AG09309 (cell line): Measurements from ENCODE around the gene KLHL17.
A peak's percentile ranks its signal among the peaks of the same experiment; 100 is the strongest.

Experiments
- DNase-seq: peaks from one replicate; pipeline ENCODE4 v3.0.0-alpha.2; 2010; ENCODE audit warnings: low read depth
- H3K4me3 ChIP-seq: 2 replicates; pipeline ENCODE4 v1.5.1; 2011; ENCODE audit warnings: mild to moderate bottlenecking, low read depth, low read length, moderate library complexity; ENCODE audit not compliant: control insufficient read depth
- TF ChIP-seq, protein P1 (sequence below): IDR thresholded peaks from 2 replicates; pipeline ENCODE4 v1.5.1; 2011; ENCODE audit warnings: mild to moderate bottlenecking, low read depth, low read length, inconsistent platforms; ENCODE audit not compliant: insufficient read depth, control insufficient read depth; ENCODE audit errors: missing control alignments

The KLHL17 gene

DNA sequence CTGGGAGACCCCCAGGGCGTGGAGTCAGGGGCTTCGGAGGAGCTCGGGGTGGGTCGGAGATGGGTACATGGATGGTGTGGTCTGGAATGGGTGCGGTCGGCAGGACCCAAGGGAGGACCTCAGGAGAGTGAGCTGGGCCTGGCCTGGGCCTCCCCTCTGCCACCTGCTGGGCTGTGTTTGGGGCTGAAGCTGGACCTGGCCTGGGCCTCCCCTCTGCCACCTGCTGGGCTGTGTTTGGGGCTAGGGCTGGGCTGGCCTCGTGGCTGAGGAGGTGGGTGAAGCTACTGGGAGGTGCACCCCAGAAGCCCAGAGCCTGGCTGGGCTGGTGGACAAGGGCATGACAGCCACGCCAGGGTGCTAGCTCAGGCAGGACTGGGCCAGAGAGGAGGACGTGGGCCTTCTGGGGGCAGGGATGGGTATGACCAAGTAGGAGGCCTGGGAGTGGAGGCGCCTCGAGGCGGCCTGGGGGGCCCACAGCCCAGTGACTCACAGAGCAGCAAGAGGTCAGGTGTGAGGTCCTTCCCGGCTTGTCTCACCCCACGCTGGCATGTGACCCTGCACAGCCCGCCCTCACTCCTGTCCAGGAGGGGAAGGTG lies 22.2 kb upstream of the KLHL17 start:
- TF ChIP-seq, protein P1, sequence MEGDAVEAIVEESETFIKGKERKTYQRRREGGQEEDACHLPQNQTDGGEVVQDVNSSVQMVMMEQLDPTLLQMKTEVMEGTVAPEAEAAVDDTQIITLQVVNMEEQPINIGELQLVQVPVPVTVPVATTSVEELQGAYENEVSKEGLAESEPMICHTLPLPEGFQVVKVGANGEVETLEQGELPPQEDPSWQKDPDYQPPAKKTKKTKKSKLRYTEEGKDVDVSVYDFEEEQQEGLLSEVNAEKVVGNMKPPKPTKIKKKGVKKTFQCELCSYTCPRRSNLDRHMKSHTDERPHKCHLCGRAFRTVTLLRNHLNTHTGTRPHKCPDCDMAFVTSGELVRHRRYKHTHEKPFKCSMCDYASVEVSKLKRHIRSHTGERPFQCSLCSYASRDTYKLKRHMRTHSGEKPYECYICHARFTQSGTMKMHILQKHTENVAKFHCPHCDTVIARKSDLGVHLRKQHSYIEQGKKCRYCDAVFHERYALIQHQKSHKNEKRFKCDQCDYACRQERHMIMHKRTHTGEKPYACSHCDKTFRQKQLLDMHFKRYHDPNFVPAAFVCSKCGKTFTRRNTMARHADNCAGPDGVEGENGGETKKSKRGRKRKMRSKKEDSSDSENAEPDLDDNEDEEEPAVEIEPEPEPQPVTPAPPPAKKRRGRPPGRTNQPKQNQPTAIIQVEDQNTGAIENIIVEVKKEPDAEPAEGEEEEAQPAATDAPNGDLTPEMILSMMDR: peak; percentile 65
- H3K4me3 ChIP-seq: no peak overlapping the region
- DNase-seq: no peak

DNA sequence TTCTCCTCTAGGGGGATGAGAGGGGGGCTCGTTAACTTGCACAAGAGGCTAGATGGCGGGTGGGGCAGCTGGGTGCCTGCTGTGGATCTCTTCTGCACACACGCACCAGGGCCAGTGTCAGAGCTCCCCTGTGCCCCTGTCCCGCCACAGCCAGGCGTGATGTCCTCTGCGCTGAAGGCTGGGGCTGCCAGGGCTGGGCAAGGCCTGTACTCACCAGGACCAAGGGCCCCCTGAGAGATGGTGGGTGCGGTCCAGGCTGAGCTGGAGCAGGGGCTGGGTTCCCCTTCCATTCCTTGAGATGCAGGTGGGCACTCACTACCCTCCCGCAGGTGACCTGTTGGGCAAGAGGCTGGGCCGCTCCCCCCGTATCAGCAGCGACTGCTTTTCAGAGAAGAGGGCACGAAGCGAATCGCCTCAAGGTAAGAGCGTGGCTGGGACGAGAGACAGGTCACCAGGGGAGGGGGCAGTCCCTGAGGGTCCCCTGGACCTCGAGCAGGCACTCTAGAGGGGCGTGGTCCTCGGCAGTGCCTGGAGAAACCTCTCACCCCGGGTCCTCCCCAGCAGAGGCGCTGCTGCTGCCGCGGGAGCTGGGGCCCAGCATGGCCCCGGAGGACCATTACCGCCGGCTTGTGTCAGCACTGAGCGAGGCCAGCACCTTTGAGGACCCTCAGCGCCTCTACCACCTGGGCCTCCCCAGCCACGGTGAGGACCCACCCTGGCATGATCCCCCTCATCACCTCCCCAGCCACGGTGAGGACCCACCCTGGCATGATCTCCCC lies 21.5 kb upstream of the KLHL17 start:
- TF ChIP-seq, protein P1: no peak
- H3K4me3 ChIP-seq: no peak overlapping the region
- no peak for DNase-seq

DNA sequence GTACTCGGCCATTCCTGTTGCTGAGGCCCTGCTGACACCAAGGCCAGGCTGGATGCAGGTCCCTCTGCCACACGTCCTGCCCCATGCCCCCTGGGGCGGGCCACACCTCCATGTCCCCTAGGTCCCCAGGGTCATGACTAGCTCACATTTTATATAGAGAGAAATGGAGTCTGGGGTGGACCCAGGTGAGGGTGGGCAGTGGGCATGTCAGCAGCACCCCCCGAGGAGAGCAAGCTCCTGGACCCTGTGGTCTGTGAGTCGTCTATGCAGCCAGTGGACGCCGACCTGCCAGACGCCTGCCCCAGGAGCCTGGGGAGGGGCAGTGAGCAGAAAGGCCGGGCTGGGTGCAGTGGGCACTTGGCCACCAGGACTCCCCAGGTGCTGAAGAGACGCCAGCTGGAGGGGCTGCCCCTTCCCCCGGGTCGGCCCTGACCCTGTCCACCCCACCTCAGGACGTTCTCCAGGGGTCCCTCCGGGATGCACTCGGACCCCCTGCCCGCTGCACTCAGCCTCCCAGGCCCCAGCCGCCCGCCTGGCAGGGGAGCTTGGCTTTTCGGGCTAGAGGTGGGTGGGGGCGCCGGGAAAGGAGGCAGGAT lies 20.8 kb upstream of the KLHL17 start:
- no peak overlapping the region for H3K4me3 ChIP-seq
- DNase-seq: no peak
- TF ChIP-seq, protein P1: no peak

DNA sequence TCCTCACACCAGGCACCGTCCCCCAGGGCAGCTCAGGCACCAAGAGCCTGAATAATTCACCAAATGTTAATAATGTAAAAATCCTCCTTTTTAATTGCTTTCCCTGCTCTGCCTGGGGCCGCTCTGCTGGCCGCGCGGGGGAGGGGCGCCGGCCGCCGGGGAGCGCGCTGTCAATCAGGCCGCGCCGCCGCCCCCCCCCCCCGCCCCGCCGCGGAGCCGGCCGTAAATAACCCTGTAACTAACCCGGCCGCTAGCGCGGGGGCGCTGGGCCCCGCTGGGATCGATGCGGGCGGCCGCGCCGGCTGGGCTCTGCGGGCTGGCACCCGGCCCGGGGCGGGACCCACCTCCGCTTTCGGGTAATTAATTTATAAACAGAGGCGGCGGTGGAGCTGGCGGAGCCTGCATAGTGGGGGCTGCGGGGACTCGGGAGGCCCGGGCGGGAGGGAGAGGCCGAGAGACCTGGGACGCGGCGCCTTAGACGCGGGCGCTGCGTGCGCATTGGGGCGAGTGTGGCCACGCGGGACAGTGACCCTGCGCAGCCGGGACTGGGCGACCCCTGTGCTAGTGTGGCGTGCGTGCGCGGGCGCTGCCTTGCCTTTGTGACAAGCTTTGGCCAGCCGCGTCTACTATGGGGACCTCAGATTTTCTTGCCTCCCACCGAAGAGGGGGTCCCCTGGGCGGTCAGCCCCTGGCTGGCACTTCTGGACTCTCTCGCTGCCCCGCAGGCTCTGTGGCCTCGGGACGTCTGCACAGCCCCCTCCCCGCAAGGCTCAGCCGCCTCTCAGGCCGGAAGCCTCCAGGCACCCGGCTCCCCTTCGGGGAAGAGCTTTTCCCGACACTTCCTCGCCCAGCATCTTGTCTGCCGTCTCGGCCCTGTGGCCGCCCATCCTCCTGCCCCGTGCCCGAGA lies 20.0 kb upstream of the KLHL17 start:
- peak overlapping the region; percentile 3 for H3K4me3 ChIP-seq
- DNase-seq: no peak
- TF ChIP-seq, protein P1: no peak

DNA sequence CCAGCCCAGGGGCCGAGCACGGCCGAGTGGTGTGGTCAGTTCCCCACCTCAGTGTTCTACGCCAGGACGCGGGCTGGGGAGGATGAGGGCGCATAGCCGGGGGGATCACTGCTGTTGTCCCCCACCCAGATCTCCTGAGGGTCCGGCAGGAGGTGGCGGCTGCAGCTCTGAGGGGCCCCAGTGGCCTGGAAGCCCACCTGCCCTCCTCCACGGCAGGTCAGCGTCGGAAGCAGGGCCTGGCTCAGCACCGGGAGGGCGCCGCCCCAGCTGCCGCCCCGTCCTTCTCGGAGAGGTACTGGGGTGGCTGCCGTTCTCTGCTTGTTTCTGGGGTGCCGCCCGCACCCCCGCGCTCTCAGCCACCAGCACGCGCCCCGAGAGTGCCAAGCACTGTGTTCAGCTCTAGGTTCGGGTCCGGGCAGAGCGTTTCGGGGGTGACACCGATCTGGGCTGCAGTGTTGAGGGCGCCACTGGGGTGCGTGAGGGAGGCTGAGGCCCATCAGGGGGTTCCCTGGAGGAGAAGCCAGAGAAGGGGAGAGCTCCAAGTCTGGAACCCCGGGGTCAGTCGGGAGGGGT lies 19.3 kb upstream of the KLHL17 start:
- peak overlapping the region; percentile 7 for H3K4me3 ChIP-seq
- no peak for DNase-seq
- TF ChIP-seq, protein P1: no peak
